GM10266 (cell line): ENCODE results near the gene SVBP.
"Not testable (repeated sequence)": the region's sequence is repeated elsewhere in the genome, so short reads cannot be mapped to it uniquely, and the experiment has no call there.

Source experiments
- DNase-seq: peaks from one replicate; pipeline ENCODE4 v3.0.0; 2012; ENCODE audit errors: extremely low spot score
- CTCF ChIP-seq: IDR thresholded peaks from 2 replicates; pipeline ENCODE4 v1.5.1; 2012; ENCODE audit warnings: mild to moderate bottlenecking, low read depth; ENCODE audit not compliant: control insufficient read depth, insufficient read depth; ENCODE audit errors: missing control alignments

The SVBP gene

GRCh38 chr1:42817440-42817767 lies 207 bp upstream of the SVBP start:
- no peak for TF ChIP-seq CTCF
- no peak for DNase-seq

- peak; percentile 25 for DNase-seq
- no peak for TF ChIP-seq CTCF
Observed at GRCh38 chr1:42815941-42816584, 1.1 kb downstream of the SVBP start.

DNA sequence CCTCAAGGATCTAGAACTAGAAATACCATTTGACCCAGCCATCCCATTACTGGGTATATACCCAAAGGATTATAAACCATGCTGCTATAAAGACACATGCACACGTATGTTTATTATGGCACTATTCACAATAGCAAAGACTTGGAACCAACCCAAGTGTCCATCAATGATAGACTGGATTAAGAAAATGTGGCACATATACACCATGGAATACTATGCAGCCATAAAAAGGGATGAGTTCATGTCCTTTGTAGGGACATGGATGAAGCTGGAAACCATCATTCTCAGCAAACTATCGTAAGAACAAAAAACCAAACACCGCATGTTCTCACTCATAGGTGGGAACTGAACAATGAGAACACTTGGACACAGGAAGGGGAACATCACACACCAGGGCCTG lies 2.4 kb downstream of the SVBP start:
- not testable (repeated sequence) for DNase-seq

DNA sequence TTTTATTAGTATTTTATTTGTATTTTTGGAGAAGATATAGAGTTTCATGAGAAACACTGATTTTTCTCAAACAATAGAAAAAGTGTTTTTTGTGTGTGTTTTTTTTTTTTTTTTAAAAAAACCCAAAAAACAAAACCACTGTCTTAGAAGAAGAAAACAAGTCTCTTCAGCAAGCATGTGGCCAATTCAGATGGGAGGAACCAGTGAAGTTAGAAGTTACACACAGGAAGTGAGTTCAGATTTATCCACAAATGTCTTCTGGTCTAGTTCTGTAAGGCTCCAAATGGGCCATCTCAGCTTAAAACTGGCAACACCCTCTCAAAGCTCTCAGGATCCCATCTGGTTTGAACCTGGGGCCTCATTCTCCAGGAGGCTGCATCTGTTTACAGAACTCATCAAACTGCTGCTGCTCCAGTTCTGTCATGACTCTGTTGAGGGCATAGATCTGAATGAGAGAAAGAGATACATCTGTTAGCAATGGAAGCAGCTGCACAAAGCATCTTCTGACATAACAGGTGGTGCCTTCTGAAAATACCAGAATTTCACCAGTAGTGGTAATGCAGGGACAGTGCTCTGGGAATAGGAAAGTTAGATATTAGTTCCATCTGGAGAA lies 10.0 kb downstream of the SVBP start:
- DNase-seq, result no peak

DNA sequence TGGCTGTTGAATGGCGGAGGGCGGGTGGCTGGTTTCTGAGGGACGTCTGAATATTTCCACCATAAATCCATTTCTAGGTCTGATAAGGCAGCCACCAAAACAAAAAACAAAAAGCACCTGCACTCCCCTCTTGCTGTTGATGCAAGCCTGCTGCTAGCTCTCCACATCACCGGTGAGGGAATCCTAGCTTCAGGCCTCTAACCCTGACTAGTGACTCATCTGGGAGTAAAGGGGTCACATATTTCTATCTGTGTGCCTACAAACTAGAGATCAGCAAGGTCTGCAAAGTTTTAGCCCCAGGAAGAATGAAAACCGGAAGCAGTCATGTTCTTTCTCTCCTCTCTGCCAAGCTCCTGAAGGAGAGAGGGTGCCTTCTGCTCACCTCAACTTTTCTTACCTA lies 10.6 kb downstream of the SVBP start:
- no peak for DNase-seq
- TF ChIP-seq CTCF, result no peak

More for the DNA sequence above, 10.0 kb downstream of the SVBP start:
- no peak for TF ChIP-seq CTCF

DNA sequence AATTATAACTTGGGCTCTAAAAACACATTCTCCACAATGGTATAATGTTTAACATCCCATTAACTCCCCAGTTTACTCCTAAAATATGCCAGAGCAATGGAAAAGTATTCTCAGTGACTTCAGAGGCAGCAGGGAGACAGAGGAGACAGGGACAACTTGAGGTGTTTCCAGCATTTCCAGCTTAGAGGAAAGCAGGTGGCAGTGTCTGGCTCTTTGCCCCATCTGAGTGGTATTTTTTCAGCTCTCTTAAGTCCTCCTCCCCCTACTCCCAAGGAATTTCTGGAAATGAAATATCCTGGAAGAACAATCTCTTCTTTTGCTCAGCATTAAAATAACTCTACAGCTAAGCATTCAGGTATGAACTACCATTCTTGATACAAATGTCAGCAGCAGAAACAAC lies 11.0 kb downstream of the SVBP start:
- no peak for TF ChIP-seq CTCF
- no peak for DNase-seq

DNA sequence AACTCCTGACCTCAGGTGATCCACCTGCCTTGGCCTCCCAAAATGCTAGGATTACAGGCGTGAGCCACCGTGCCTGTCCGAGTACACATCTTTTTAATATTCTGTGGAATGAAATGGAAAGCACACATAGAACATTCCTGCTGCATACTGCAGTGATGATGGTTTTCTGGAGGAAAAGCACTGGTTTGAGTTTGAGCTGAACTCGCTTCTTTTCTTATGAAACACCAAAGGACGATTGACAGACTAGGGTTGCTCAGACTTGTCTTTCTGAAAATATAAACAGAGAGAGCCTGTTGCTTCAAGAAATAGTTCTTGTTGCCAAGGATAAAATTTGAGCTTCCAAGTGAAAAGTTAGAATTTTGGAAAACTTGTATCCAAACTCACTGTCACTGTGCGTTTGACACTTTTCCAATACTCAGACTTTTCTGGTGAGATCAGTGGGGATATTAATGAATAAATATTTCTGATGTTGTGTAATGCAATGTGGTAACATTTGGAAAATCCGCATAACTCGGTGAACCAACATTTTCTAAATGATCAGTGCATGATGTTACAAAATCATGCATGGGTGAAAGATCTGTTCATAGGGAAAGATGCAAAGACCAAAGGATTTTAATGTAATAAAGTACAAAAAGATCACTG lies 15.2 kb downstream of the SVBP start:
- TF ChIP-seq CTCF, result no peak
- no peak for DNase-seq
